Panc1 (cell line): ENCODE data around the gene PGM3.

ENCODE experiments used
- CTCF ChIP-seq: fragments of 450-650 bp; IDR thresholded peaks from 2 replicates; pipeline ENCODE4 v1.5.1; 2017; ENCODE audit warnings: mild to moderate bottlenecking
- TCF7L2 ChIP-seq: IDR thresholded peaks from 2 replicates; pipeline ENCODE4 v1.6.1; 2011; ENCODE audit warnings: mild to moderate bottlenecking, low read depth, low read length, inconsistent platforms

- TF ChIP-seq CTCF: no peak
- no peak for TF ChIP-seq TCF7L2
These were observed 54.3 kb downstream of the PGM3 start for GRCh38 chr6:83138758-83139157.
